Stimulated activated CD4-positive, alpha-beta T cell treated with anti-CD3 and anti-CD28 coated beads, Interleukin-15, amount 100 ng/mL, for 1 hour (primary cell): ENCODE results near the gene SLC50A1.
"Not testable (repeated sequence)": the region's sequence is repeated elsewhere in the genome, so short reads cannot be mapped to it uniquely, and the experiment has no call there.

Experiments used
- DNase-seq, 2 donors: peaks; one replicate each; pipeline ENCODE4 v3.0.0-alpha.2; 2020; ENCODE audit warnings: low read depth in 1 of 2, low spot score in 1 of 2

Gene SLC50A1

GRCh38 chr1:155134322-155134721 lies 1.3 kb upstream of the SLC50A1 start:
- no peak for DNase-seq

- peak in 1 of 2 donors; percentile 67 for DNase-seq
These were observed 705 bp upstream of the SLC50A1 start for GRCh38 chr1:155134880-155135414.

GRCh38 chr1:155136748-155137147 lies 1.1 kb downstream of the SLC50A1 start:
- DNase-seq, result no peak

DNA sequence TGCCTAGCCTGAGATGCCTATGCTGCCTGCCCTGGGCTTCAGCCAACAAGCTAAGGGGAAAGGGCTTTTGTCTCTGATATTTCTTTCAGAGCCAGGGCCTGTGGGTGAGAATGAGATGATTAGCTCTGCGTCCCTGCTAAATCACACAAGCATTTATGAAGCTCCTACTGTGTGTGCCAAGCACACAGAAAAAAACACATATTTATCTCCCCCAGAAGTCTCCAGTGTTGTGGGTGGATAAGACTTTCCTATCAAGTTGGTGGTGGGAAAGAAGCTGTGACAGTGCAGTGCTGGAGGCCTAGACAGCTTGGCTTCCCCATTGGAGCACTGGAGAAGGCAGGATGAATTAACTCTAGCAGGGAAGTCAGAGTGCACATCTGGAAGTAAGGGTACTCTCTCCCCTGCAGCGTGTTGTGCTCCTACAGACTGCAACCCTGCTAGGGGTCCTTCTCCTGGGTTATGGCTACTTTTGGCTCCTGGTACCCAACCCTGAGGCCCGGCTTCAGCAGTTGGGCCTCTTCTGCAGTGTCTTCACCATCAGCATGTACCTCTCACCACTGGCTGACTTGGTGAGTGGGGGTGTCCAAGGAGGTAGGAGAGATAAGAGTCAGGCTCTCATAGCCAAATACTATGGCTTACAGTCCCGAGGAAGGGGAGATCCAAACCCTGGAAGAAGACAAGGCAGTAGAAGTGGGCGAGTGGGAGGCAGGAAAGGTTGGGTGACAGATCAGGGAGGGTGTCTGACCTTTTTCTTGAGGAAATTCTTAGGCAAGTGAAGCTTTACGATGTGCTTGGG lies 1.7 kb downstream of the SLC50A1 start:
- DNase-seq, result no peak

DNA sequence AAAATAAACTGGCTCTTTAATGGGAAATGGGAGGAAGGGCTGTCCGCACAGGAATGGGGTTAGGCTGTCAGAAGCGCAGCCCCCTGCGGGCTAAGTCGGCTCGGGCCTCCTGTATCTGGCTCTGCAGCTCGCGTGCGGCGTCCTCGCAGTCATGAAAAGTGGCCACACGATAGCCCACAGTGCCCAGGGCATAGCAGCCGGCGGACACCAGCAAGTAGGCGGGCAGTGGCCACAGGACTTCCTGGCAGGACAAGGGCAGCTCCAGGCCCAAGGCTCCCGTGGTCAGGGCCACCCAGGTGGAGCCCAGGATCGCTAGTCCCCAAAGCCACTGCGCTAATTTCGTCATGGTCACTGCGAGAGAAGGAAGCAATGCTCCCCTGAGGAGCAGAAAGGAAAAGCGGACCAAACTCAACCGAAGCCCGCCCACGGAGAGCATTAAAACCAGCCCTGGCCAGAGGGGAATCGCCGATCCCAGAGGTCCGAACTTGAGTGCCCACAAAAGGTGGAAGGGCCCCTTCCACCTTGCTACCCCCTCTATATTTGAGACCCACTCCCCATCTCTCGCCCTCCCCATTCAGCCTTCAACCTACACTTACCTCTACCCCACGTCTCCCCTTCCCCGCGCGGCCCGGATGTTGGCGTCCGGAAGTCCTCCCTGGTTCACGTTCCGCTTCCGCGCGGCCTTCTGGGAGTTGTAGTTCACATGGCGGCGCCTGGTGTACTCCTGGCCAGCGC lies 4.4 kb downstream of the SLC50A1 start, which contains the start of gene DPM3:
Gene DPM3, minus strand, starts transcription at position 637 of the 735 bp plus-strand sequence. Its CDS starts 291 bp downstream, at position 346.
- peak; percentile 70 to 84 for DNase-seq

DNA sequence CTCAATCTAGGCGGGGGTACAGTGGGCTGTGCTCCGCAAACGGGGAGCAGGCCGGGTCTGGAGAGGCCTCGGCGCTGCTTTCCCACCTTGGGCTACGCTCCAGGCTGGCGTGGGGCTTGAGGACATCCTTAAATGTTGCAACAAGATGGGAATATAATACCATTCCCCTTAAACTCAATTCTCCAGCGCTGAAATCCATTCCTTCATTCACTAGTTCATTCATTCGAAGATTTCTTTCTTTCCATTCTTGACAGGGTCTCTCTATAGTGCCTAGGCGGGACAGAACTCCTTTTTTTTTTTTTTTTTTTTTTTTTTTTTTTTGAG lies 4.9 kb downstream of the SLC50A1 start:
- no peak for DNase-seq

GRCh38 chr1:155141749-155142148 lies 6.1 kb downstream of the SLC50A1 start:
- DNase-seq, result no peak

DNA sequence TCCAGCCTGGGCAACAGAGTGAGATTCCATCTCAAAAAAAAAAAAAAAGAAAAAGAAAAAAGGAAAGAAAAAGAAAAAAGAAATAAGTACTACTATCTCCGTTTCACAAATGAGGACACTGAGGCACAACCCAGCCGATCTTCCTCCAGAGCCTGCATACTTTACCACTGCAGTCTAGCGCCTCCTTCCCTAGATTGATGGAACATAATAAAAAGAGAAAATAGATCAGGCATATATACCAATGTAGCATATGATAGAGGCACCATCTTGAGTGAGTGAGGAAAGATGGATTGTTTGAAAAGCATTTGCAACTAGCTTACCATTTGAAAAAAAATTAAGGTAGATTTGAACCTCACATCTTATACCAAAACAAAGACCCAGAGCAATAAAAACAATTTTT lies 9.8 kb downstream of the SLC50A1 start:
- no peak for DNase-seq

DNA sequence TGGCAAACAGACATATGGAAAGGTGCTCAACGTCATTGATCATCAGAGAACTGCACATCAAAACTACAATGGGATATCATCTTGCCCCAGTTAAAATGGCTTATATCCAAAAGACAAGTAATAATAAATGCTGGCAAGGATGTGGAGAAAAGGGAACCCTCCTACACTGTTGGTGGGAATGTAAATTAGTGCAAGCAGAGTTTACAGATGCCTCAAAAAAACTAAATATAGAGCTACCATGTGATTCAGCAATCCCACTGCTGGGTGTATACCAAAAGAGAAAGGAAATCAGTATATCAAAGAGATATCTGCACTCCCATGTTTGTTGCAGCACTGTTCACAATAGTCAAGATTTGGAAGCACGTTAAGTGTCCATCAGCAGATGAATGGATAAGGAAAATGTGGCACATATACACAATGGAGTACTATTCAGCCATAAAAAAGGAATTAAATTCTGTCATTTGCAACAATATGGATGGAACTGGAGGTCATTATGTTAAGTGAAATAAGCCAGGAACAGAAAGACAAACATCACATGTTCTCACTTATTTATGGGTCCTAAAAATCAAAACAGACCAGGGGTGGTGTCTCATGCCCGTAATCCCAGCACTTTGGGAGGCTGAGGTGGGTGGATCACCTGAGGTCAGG lies 20.5 kb downstream of the SLC50A1 start:
- DNase-seq, result not testable (repeated sequence)

GRCh38 chr1:155158991-155159390 lies 23.3 kb downstream of the SLC50A1 start:
- DNase-seq, result no peak

DNA sequence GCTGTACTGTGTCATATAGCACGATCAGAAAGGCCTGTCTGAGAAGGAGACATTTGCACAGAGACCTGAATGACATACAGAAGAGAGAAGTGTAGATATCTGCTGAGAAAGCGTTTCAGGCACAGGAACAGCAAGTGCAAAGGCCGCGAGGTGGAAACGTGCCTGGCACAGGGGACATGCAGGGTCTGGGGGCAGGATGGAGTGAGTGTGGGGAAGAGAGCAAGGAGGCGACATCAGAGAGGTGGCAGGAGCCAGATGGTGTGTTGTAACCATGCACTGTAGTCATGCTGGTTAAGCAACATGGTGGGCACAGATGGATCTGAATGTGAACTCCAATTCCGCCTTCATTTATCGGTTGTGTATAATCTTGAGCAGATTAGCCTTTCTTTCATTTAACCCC lies 24.5 kb downstream of the SLC50A1 start:
- no peak for DNase-seq

DNA sequence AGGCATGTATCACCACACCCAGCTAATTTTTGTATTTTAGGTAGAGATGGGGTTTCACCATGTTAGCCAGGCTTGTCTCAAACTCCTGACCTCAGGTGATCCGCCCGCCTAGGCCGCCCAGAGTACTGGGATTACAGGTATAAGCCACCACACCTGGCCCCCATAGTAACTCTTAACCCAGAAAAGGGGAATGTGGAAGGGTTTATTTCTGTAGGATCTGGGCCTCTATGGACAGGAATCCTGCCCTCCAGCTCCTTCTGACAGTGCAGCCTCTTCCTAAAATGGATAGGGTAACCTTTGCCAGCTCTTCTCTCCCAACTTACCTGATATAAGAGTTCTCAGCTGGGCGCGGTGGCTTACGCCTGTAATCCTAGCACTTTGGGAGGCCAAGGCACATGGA lies 27.0 kb downstream of the SLC50A1 start:
- DNase-seq, result not testable (repeated sequence)

DNA sequence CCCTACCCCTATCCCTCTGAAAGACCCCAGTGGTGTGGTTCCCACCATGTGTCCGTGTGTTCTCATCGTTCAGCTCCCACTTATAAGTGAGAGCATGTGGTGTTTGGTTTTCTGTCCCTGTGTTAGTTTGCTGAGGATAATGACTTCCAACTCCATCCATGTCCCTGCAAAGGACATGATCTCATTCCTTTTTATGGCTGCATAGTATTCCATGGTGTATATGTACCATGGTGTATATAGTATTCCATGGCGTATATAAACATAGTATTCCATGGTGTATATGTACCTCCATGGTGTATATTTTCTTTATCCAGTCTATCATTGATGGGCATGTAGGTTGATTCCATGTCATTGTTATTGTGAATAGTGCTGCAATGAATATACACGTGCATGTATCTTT lies 28.1 kb downstream of the SLC50A1 start:
- DNase-seq, result not testable (repeated sequence)

GRCh38 chr1:155164625-155165024 lies 29.0 kb downstream of the SLC50A1 start:
- not testable (repeated sequence) for DNase-seq

- no peak for DNase-seq
These were observed 30.4 kb downstream of the SLC50A1 start for GRCh38 chr1:155166051-155166470.

DNA sequence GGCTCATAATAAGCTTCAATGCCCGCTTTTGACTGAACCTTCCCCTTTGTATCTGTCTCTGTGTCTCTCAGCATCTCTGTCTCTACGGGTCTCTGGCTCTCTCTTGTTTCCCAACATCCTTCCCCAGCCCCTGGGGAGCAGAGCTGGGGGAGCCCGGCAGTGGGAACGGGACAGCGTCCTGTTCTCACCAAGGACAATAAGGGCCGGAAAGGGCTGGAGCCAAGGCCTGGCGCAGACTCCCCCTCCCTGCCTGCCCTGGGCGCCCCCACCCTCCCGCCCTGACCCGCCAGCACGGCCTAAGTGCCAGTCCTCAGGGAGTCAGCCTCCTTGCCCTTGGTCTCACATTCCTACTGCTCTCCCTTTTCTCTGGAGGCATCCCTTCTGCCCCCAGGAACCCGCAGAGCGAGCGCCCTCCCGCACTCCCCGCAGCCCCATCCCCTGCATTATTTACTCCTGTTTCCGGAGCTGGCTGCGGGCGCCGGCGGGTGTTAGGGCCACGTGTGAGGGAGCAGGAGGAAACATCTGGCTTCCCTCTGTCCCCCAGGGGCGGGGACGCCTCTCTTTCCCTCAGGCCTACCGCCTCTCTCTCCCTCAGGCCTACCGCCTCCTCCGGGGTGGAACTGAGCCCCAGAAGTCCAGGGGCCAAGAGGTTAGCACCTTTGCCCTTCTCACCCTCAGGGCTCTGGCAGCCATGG lies 31.0 kb downstream of the SLC50A1 start:
- DNase-seq, result no peak

DNA sequence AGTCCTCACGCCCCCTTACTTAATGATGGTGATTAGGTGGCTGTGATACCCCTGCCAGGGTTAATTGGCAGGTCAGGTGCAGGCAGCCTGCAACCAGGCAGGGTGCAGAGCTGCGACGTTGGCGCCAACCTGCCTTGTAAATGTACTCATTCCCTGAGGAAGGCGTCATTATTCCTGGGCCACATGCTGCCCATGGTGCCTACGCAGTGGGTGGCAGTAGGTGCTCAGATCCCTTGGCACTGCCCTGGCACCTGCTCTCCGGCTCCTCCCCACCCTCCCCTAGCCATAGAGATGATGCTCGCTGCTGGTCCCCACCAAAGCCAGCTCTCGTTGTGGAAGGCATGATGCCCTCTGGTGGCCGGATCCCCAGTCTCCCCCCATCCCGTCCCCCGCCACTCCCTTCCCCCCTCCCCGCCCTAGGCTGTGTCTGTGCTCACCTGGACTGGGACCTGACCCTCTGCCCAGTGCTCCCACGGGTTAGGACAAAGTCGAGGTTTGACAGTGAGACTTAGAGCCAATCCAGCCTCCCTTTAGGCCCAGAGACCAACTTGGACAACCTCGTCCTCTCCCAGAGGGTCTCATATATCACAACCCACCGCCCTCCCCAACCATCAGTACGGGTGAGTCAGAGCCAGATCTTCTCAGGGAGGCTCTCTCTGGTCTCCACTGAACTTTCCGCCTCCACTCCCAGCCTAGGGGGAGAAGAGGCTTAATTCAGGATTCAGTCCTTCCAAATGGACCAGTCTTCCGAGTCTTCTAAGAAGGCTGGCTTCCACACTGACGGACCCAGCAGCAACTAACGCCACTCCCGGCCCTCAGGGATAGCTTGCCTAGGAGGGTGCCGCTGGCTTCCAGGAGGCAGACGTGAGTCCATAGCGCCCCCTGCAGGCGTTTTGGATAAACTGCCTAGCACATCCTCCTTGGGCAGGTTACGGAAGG lies 31.8 kb downstream of the SLC50A1 start:
- DNase-seq, result peak; percentile 74

GRCh38 chr1:155168105-155168445 lies 32.4 kb downstream of the SLC50A1 start:
- not testable (repeated sequence) for DNase-seq

DNA sequence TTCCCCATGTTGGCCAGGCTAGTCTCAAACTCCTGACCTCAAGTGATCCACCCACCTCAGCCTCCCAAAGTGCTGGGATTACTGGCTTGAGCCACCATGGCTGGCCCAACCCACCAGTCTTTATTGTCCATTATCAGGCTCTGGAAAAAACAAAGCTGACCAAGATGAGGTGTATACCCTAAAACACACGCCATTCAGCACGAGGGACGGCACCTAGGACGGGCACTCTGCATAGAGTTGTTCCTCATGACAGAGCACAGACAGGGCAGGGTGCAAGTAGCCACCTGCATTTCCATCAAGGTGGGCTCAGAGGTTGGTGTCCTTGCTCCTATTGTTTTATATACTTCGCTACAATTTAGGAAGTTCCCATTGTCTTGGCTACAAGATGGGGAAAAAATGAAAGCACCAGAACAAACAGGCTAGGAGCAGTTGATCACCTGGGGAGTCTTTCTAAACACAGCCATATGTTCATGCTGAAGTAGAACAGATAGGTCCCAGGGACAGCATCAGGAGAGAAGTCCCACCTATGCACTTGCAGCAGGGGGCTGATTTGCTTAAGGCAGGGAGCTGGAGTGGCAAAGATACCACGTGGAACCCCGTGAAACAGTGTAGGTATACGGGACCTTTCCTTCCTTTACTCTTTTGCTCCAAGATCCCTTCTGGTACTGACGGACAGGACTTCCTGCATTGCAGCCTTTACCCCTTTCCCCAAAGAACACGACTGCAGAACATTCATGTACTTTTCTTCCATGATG lies 33.0 kb downstream of the SLC50A1 start:
- no peak for DNase-seq
